SK-N-SH treated with all-trans-retinoic acid at 6 μM for 48 hours (cell line): ENCODE results near the gene LGALS9.

Source experiments
- ATAC-seq: fragments of 200-7000 bp; cut with Tn5 transposase; 3 replicates; pipeline ENCODE4 v1.9.1; 2020; ENCODE audit warnings: mild to moderate bottlenecking, moderate library complexity
- ARNTL ChIP-seq: fragments of 450-650 bp; formaldehyde crosslinking; IDR thresholded peaks from 2 replicates; pipeline ENCODE4 v1.5.0; 2020; ENCODE audit warnings: low read depth, mild to moderate bottlenecking, moderate library complexity, borderline replicate concordance
- BACH2 ChIP-seq: fragments of 250-450 bp; sonication (Bioruptor Pico); IDR thresholded peaks from 2 replicates; pipeline ENCODE4 v1.9.0; 2021; ENCODE audit warnings: mild to moderate bottlenecking, borderline replicate concordance
- CREB5 ChIP-seq: fragments of 250-450 bp; sonication (Bioruptor Pico); IDR thresholded peaks from 2 replicates; pipeline ENCODE4 v1.5.1; 2020; ENCODE audit warnings: low read depth, mild to moderate bottlenecking, moderate library complexity
- CSDC2 ChIP-seq: fragments of 250-450 bp; sonication (Bioruptor Pico); IDR thresholded peaks from 2 replicates; pipeline ENCODE4 v1.5.0; 2020; ENCODE audit warnings: mild to moderate bottlenecking, moderate library complexity
- ESRRG ChIP-seq: fragments of 250-450 bp; sonication (Bioruptor Pico); IDR thresholded peaks from 2 replicates; pipeline ENCODE4 v1.6.1; 2021; ENCODE audit warnings: mild to moderate bottlenecking
- GLIS3 ChIP-seq: fragments of 250-450 bp; sonication (Bioruptor Pico); IDR thresholded peaks from 2 replicates; pipeline ENCODE4 v1.5.0; 2020; ENCODE audit warnings: mild to moderate bottlenecking, moderate library complexity
- ISL1 ChIP-seq: fragments of 250-450 bp; sonication (Bioruptor Pico); IDR thresholded peaks from 2 replicates; pipeline ENCODE4 v2.1.2; 2022; ENCODE audit warnings: mild to moderate bottlenecking, moderate library complexity
- OSR1 ChIP-seq: fragments of 250-450 bp; sonication (Bioruptor Pico); IDR thresholded peaks from 2 replicates; pipeline ENCODE4 v1.8.0; 2022; ENCODE audit warnings: moderate library complexity, mild to moderate bottlenecking, inconsistent platforms
- PATZ1 ChIP-seq: fragments of 250-450 bp; sonication (Bioruptor Pico); IDR thresholded peaks from 2 replicates; pipeline ENCODE4 v1.8.0; 2020; ENCODE audit warnings: mild to moderate bottlenecking, moderate library complexity, borderline replicate concordance
- POU6F1 ChIP-seq: fragments of 250-450 bp; sonication (Bioruptor Pico); IDR thresholded peaks from 2 replicates; pipeline ENCODE4 v1.8.0; 2021; ENCODE audit warnings: low read depth, mild to moderate bottlenecking, moderate library complexity, borderline replicate concordance
- PPARA ChIP-seq: fragments of 250-450 bp; sonication (Bioruptor Pico); IDR thresholded peaks from 2 replicates; pipeline ENCODE4 v1.5.0; 2020; ENCODE audit warnings: mild to moderate bottlenecking, borderline replicate concordance
- RARB ChIP-seq: fragments of 250-450 bp; sonication (Bioruptor Pico); IDR thresholded peaks from 2 replicates; pipeline ENCODE4 v1.8.0; 2021; ENCODE audit warnings: mild to moderate bottlenecking, moderate library complexity
- SNAI2 ChIP-seq: fragments of 250-450 bp; sonication (Bioruptor Pico); IDR thresholded peaks from 2 replicates; pipeline ENCODE4 v1.5.0; 2020; ENCODE audit warnings: mild to moderate bottlenecking, moderate library complexity
- TOX ChIP-seq: fragments of 250-450 bp; sonication (Bioruptor Pico); IDR thresholded peaks from 2 replicates; pipeline ENCODE4 v1.8.0; 2021; ENCODE audit warnings: mild to moderate bottlenecking, moderate library complexity, borderline replicate concordance
- TSHZ2 ChIP-seq: fragments of 250-450 bp; sonication (Bioruptor Pico); IDR thresholded peaks from 2 replicates; pipeline ENCODE4 v1.5.0; 2020; ENCODE audit warnings: mild to moderate bottlenecking, moderate library complexity
- ZC3H10 ChIP-seq: fragments of 250-450 bp; sonication (Bioruptor Pico); IDR thresholded peaks from 2 replicates; pipeline ENCODE4 v1.5.1; 2021; ENCODE audit warnings: mild to moderate bottlenecking, moderate library complexity
- ZFP30 ChIP-seq: fragments of 450-650 bp; formaldehyde crosslinking; IDR thresholded peaks from 2 replicates; pipeline ENCODE4 v1.5.0; 2022; ENCODE audit warnings: mild to moderate bottlenecking, moderate library complexity
- ZNF70 ChIP-seq: fragments of 450-650 bp; formaldehyde crosslinking; IDR thresholded peaks from 2 replicates; pipeline ENCODE4 v1.5.0; 2020; ENCODE audit warnings: mild to moderate bottlenecking, moderate library complexity
- ZNF8 ChIP-seq: fragments of 450-650 bp; formaldehyde crosslinking; IDR thresholded peaks from 2 replicates; pipeline ENCODE4 v1.5.0; 2020; ENCODE audit warnings: mild to moderate bottlenecking, moderate library complexity
- TF ChIP-seq, protein P1 (sequence below): fragments of 250-450 bp; sonication (Bioruptor Pico); IDR thresholded peaks from 2 replicates; pipeline ENCODE4 v1.5.1; 2021; ENCODE audit warnings: mild to moderate bottlenecking, moderate library complexity

Gene LGALS9

GRCh38 chr17:27591986-27592385 is 39.0 kb upstream of the LGALS9 start:
- TF ChIP-seq CREB5 (CRISPR knock-in tag), result no peak
- no peak for TF ChIP-seq TSHZ2 (CRISPR knock-in tag)
- no peak for TF ChIP-seq RARB
- no peak for TF ChIP-seq ISL1 (CRISPR knock-in tag)
- no peak for TF ChIP-seq PPARA (CRISPR knock-in tag)
- no peak for TF ChIP-seq BACH2 (CRISPR knock-in tag)
- TF ChIP-seq ESRRG (CRISPR knock-in tag), result no peak
- TF ChIP-seq OSR1 (CRISPR knock-in tag), result no peak
- no peak for TF ChIP-seq POU6F1
- no peak for TF ChIP-seq TOX (CRISPR knock-in tag)
- TF ChIP-seq ZNF70, result no peak
- TF ChIP-seq ARNTL, result no peak
- no peak for TF ChIP-seq ZNF8 (CRISPR knock-in tag)
- no peak for TF ChIP-seq GLIS3
- no peak for TF ChIP-seq CSDC2 (CRISPR knock-in tag)
- no peak for TF ChIP-seq ZC3H10 (CRISPR knock-in tag)
- TF ChIP-seq SNAI2 (CRISPR knock-in tag), result no peak
- TF ChIP-seq ZFP30, result no peak
- TF ChIP-seq PATZ1 (CRISPR knock-in tag), result no peak
- TF ChIP-seq, protein P1, sequence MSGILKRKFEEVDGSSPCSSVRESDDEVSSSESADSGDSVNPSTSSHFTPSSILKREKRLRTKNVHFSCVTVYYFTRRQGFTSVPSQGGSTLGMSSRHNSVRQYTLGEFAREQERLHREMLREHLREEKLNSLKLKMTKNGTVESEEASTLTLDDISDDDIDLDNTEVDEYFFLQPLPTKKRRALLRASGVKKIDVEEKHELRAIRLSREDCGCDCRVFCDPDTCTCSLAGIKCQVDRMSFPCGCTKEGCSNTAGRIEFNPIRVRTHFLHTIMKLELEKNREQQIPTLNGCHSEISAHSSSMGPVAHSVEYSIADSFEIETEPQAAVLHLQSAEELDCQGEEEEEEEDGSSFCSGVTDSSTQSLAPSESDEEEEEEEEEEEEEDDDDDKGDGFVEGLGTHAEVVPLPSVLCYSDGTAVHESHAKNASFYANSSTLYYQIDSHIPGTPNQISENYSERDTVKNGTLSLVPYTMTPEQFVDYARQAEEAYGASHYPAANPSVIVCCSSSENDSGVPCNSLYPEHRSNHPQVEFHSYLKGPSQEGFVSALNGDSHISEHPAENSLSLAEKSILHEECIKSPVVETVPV (CRISPR knock-in tag), result no peak
- TF ChIP-seq, all 23 proteins: peak for 0
- ATAC-seq, result no peak

DNA sequence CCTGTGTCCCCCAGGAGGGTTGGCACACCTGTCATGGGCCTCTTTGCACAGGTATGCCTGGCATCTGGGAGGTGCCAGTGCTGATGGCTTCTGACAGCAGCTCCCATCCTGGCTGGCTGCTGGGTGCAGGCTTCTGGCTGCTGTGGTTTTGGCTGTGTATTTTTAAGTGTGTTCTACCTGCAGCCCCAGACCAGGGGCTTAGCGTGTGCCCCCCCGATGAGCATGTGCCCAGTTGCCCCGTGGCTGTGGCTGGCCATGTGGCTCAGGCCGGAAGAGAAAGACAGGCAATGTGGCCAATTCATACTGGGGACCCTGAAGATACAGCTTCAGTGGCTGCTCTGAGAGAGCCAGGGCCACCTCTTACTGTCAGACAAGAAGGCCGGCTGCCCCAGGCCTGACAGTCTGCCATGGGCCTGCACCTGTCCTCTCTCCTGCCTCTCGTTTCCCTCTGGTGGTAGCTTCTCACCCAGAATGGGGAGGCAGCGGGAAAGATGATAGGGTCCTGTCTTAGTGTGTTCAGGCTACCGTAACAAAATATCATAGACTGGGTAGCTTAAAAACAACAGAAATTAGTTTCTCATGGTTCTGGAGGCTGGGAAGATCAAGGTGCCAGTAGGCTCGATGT is 37.6 kb upstream of the LGALS9 start:
- TF ChIP-seq ZNF8 (CRISPR knock-in tag) (no peak), PATZ1 (CRISPR knock-in tag) (no peak), SNAI2 (CRISPR knock-in tag) (no peak), ISL1 (CRISPR knock-in tag) (no peak), RARB (no peak), OSR1 (CRISPR knock-in tag) (no peak), ZFP30 (no peak), BACH2 (CRISPR knock-in tag) (no peak)
- TF ChIP-seq, protein P1 (CRISPR knock-in tag), result no peak
- no peak for ATAC-seq
